Measurements from ENCODE around the gene TMEM87B.

Gene TMEM87B

GRCh38 chr2:112054847-112055729 is at the start of gene TMEM87B:
Gene TMEM87B, plus strand, starts transcription at chr2:112055269. Its CDS starts 323 bp downstream, at chr2:112055592.
- DNase-seq (ENCODE audit: low read depth), result peak; percentile 95

- no peak for DNase-seq (ENCODE audit: low read depth)
Observed at GRCh38 chr2:112005406-112006075, 49.5 kb upstream of the TMEM87B start.

GRCh38 chr2:112006076-112006410 is 49.0 kb upstream of the TMEM87B start:
- DNase-seq (ENCODE audit: low read depth), result peak; percentile 52

GRCh38 chr2:112007493-112007892 is 47.6 kb upstream of the TMEM87B start:
- no peak for DNase-seq (ENCODE audit: low read depth)

- no peak for DNase-seq (ENCODE audit: low read depth)
Observed at GRCh38 chr2:112008910-112009485, 46.1 kb upstream of the TMEM87B start.

GRCh38 chr2:112010751-112011150 is 44.3 kb upstream of the TMEM87B start:
- no peak for DNase-seq (ENCODE audit: low read depth)

GRCh38 chr2:112012556-112012955 is 42.5 kb upstream of the TMEM87B start:
- no peak for DNase-seq (ENCODE audit: low read depth)

- DNase-seq (ENCODE audit: low read depth), result no peak
Observed at GRCh38 chr2:112018846-112019245, 36.2 kb upstream of the TMEM87B start.

- no peak for DNase-seq (ENCODE audit: low read depth)
Observed at GRCh38 chr2:112019569-112019982, 35.5 kb upstream of the TMEM87B start.

- no peak for DNase-seq (ENCODE audit: low read depth)
Observed at GRCh38 chr2:112020561-112020960, 34.5 kb upstream of the TMEM87B start.

- no peak for DNase-seq (ENCODE audit: low read depth)
Observed at GRCh38 chr2:112021290-112021689, 33.8 kb upstream of the TMEM87B start.

- DNase-seq (ENCODE audit: low read depth), result peak; percentile 36
Observed at GRCh38 chr2:112021781-112022231, 33.3 kb upstream of the TMEM87B start.

- DNase-seq (ENCODE audit: low read depth), result no peak
Observed at GRCh38 chr2:112023707-112024106, 31.4 kb upstream of the TMEM87B start.

- DNase-seq (ENCODE audit: low read depth), result no peak
Observed at GRCh38 chr2:112024231-112024630, 30.8 kb upstream of the TMEM87B start.

- no peak for DNase-seq (ENCODE audit: low read depth)
Observed at GRCh38 chr2:112024896-112025491, 30.1 kb upstream of the TMEM87B start.

- no peak for DNase-seq (ENCODE audit: low read depth)
Observed at GRCh38 chr2:112026509-112026908, 28.6 kb upstream of the TMEM87B start.

GRCh38 chr2:112027767-112028166 is 27.3 kb upstream of the TMEM87B start:
- no peak for DNase-seq (ENCODE audit: low read depth)

- no peak for DNase-seq (ENCODE audit: low read depth)
Observed at GRCh38 chr2:112029164-112029563, 25.9 kb upstream of the TMEM87B start.

- DNase-seq (ENCODE audit: low read depth), result peak; percentile 5
Observed at GRCh38 chr2:112031473-112032223, 23.4 kb upstream of the TMEM87B start.

- peak; percentile 4 for DNase-seq (ENCODE audit: low read depth)
Observed at GRCh38 chr2:112032224-112032586, 22.9 kb upstream of the TMEM87B start.

GRCh38 chr2:112032689-112033465 is 22.2 kb upstream of the TMEM87B start:
- peak; percentile 66 for DNase-seq (ENCODE audit: low read depth)

Data from stromal cell of bone marrow (primary cell).